LNCaP clone FGC (cell line): Measurements from ENCODE around the gene SMIM26.

Experiments
- DNase-seq: peaks from one replicate; pipeline ENCODE4 v3.0.0-alpha.2; 2011; ENCODE audit warnings: low read depth
- H3K4me3 ChIP-seq: 2 replicates; pipeline ENCODE4 v1.5.1; 2011; ENCODE audit warnings: mild to moderate bottlenecking, low read depth, low read length, control low read depth
- CTCF ChIP-seq: IDR thresholded peaks from 2 replicates; pipeline ENCODE4 v1.5.1; 2012; ENCODE audit warnings: mild to moderate bottlenecking; ENCODE audit not compliant: control insufficient read depth, insufficient read depth; ENCODE audit errors: extremely low read depth

The SMIM26 gene

GRCh38 chr20:18596270-18596669 lies 29.0 kb downstream of the SMIM26 start:
- no peak for DNase-seq
- H3K4me3 ChIP-seq, result no peak overlapping the region
- no peak for TF ChIP-seq CTCF

- no peak for DNase-seq
- no peak for TF ChIP-seq CTCF
- no peak overlapping the region for H3K4me3 ChIP-seq
Measured at GRCh38 chr20:18609741-18610140, 42.5 kb downstream of the SMIM26 start.

GRCh38 chr20:18611492-18611891 lies 44.3 kb downstream of the SMIM26 start:
- TF ChIP-seq CTCF, result no peak
- no peak overlapping the region for H3K4me3 ChIP-seq
- DNase-seq, result no peak

- DNase-seq, result no peak
- TF ChIP-seq CTCF, result no peak
- H3K4me3 ChIP-seq, result no peak overlapping the region
Measured at GRCh38 chr20:18613553-18613952, 46.3 kb downstream of the SMIM26 start.

- no peak overlapping the region for H3K4me3 ChIP-seq
- DNase-seq, result no peak
- no peak for TF ChIP-seq CTCF
Measured at GRCh38 chr20:18614244-18614643, 47.0 kb downstream of the SMIM26 start.

GRCh38 chr20:18615020-18615650 lies 47.9 kb downstream of the SMIM26 start:
- DNase-seq, result no peak
- TF ChIP-seq CTCF, result no peak

More at GRCh38 chr20:18615020-18615650, 47.9 kb downstream of the SMIM26 start:
- no peak overlapping the region for H3K4me3 ChIP-seq
